ENCODE data around the gene ACKR1.

ACKR1 gene

GRCh38 chr1:159184201-159184600 lies 20.5 kb upstream of the ACKR1 start:
- TF ChIP-seq SIN3A (IDR thresholded peaks at IDR 0.05; ENCODE audit: borderline replicate concordance, insufficient read depth, low read length) (no peak), FOXP2 (optimal IDR thresholded peaks at IDR 0.05; ENCODE audit: borderline replicate concordance, extremely low read depth, extremely low read length, insufficient read depth) (no peak), REST (IDR thresholded peaks at IDR 0.05; ENCODE audit: insufficient read depth in 1 of 2, low read depth in 2 of 2, low read length in 2 of 2) (no peak), POLR2AphosphoS5 (IDR thresholded peaks at IDR 0.05; ENCODE audit: low read depth, low read length) (no peak), TAF1 (IDR thresholded peaks at IDR 0.05; ENCODE audit: borderline replicate concordance, insufficient read depth, low read length) (no peak)

- TF ChIP-seq REST (IDR thresholded peaks at IDR 0.05; ENCODE audit: insufficient read depth in 1 of 2, low read depth in 2 of 2, low read length in 2 of 2) (no peak), POLR2AphosphoS5 (IDR thresholded peaks at IDR 0.05; ENCODE audit: low read depth, low read length) (no peak), FOXP2 (optimal IDR thresholded peaks at IDR 0.05; ENCODE audit: borderline replicate concordance, extremely low read depth, extremely low read length, insufficient read depth) (no peak), TAF1 (IDR thresholded peaks at IDR 0.05; ENCODE audit: borderline replicate concordance, insufficient read depth, low read length) (no peak), SIN3A (IDR thresholded peaks at IDR 0.05; ENCODE audit: borderline replicate concordance, insufficient read depth, low read length) (no peak)
Observed at GRCh38 chr1:159185121-159185520, 19.6 kb upstream of the ACKR1 start.

- TF ChIP-seq SIN3A (IDR thresholded peaks at IDR 0.05; ENCODE audit: borderline replicate concordance, insufficient read depth, low read length) (no peak), REST (IDR thresholded peaks at IDR 0.05; ENCODE audit: insufficient read depth in 1 of 2, low read depth in 2 of 2, low read length in 2 of 2) (no peak), FOXP2 (optimal IDR thresholded peaks at IDR 0.05; ENCODE audit: borderline replicate concordance, extremely low read depth, extremely low read length, insufficient read depth) (no peak), POLR2AphosphoS5 (IDR thresholded peaks at IDR 0.05; ENCODE audit: low read depth, low read length) (no peak), TAF1 (IDR thresholded peaks at IDR 0.05; ENCODE audit: borderline replicate concordance, insufficient read depth, low read length) (no peak)
Observed at GRCh38 chr1:159187033-159187432, 17.6 kb upstream of the ACKR1 start.

GRCh38 chr1:159187647-159188374 lies 16.9 kb upstream of the ACKR1 start:
- no peak for TF ChIP-seq POLR2AphosphoS5 (IDR thresholded peaks at IDR 0.05; ENCODE audit: low read depth, low read length)
- no peak for TF ChIP-seq TAF1 (IDR thresholded peaks at IDR 0.05; ENCODE audit: borderline replicate concordance, insufficient read depth, low read length)
- TF ChIP-seq REST (IDR thresholded peaks at IDR 0.05; ENCODE audit: insufficient read depth in 1 of 2, low read depth in 2 of 2, low read length in 2 of 2), result no peak
- TF ChIP-seq SIN3A (IDR thresholded peaks at IDR 0.05; ENCODE audit: borderline replicate concordance, insufficient read depth, low read length), result no peak
- no peak for TF ChIP-seq FOXP2 (optimal IDR thresholded peaks at IDR 0.05; ENCODE audit: borderline replicate concordance, extremely low read depth, extremely low read length, insufficient read depth)

Data from PFSK-1 (cell line).